Measurements from ENCODE around the gene CNFN.

DNA sequence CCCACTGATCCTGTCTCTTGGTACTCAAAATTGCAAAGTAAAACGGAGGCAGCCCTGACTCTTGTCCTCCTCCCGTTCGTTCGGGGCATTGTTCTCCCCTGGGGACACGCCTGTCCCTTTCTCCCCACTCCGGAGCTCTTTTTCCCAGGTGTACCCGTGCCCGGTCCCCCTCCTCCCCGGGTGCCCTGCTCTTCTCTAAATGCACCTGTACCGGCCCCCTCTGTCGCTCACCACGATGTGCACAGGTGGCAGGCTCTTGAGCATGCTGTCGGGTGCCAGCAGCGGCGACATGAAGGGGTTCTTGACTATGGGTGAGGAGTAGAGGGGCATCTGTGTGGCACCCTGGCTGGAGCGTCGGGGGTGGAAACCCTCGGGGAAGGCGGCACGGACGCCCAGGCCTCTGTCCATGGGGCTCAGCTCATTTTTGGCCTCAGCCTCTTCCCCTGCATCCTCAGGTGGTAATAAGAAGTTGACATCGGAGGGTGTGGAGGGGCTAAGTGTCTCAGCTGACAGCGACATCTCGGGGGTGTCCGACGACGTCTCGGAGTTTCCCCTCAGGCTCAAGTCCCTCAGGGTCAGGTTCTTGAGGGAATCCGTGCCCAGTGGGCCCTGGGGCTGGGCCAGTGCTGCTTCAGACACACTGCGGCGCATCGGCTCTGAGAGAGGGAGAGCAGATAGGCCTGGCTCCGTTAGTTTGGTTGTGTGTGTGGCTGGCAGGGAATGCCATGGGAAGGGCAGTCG, 12.4 kb upstream of the CNFN start:
- TF ChIP-seq, protein P1, sequence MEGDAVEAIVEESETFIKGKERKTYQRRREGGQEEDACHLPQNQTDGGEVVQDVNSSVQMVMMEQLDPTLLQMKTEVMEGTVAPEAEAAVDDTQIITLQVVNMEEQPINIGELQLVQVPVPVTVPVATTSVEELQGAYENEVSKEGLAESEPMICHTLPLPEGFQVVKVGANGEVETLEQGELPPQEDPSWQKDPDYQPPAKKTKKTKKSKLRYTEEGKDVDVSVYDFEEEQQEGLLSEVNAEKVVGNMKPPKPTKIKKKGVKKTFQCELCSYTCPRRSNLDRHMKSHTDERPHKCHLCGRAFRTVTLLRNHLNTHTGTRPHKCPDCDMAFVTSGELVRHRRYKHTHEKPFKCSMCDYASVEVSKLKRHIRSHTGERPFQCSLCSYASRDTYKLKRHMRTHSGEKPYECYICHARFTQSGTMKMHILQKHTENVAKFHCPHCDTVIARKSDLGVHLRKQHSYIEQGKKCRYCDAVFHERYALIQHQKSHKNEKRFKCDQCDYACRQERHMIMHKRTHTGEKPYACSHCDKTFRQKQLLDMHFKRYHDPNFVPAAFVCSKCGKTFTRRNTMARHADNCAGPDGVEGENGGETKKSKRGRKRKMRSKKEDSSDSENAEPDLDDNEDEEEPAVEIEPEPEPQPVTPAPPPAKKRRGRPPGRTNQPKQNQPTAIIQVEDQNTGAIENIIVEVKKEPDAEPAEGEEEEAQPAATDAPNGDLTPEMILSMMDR (IDR thresholded peaks at IDR 0.05; ENCODE audit: low read depth, low read length): no peak
- no peak for TF ChIP-seq POLR2A (IDR thresholded peaks at IDR 0.05; ENCODE audit: extremely low read depth, insufficient read length)
- TF ChIP-seq, protein P2, sequence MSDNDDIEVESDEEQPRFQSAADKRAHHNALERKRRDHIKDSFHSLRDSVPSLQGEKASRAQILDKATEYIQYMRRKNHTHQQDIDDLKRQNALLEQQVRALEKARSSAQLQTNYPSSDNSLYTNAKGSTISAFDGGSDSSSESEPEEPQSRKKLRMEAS (IDR thresholded peaks at IDR 0.05; ENCODE audit: low read depth, low read length): no peak
